ENCODE measurements around the gene ATG7. TPM values are rescaled to one million over a fixed set of nuclear protein-coding genes. Genes with fewer than 3 reads are reported as not detected.

ATG7 gene
- total RNA-seq, 1 donor from 2014 or later = 53.4 TPM

GRCh38 chr3:11539218-11539617, 267.0 kb downstream of the ATG7 start:
- no peaks in the 10 kb centered on the region for H3K36me3 ChIP-seq (ENCODE audit: control insufficient read depth, insufficient read depth, low read length)
- FAIRE-seq (no peak), DNase-seq (ENCODE audit: low read depth) (no peak)
- no peaks in the 10 kb centered on the region for H3K27me3 ChIP-seq (ENCODE audit: control insufficient read depth, insufficient read depth, low read length)
- TF ChIP-seq CTCF (IDR thresholded peaks at IDR 0.05; ENCODE audit: insufficient read depth, low read length, severe bottlenecking) = no peak
- no peak overlapping the region for H3K4me3 ChIP-seq (ENCODE audit: low read depth, low read length)

GRCh38 chr3:11539677-11540076, 267.5 kb downstream of the ATG7 start:
- Histone ChIP-seq H3K4me3 (ENCODE audit: low read depth, low read length) (no peak overlapping the region), H3K27me3 (ENCODE audit: control insufficient read depth, insufficient read depth, low read length) (no peaks in the 10 kb centered on the region), H3K36me3 (ENCODE audit: control insufficient read depth, insufficient read depth, low read length) (no peaks in the 10 kb centered on the region)
- no peak for FAIRE-seq
- peak; percentile 25 for DNase-seq (ENCODE audit: low read depth)
- peak; percentile 26 for TF ChIP-seq CTCF (IDR thresholded peaks at IDR 0.05; ENCODE audit: insufficient read depth, low read length, severe bottlenecking)

GRCh38 chr3:11541321-11542303, 269.4 kb downstream of the ATG7 start:
- Histone ChIP-seq H3K27me3 (ENCODE audit: control insufficient read depth, insufficient read depth, low read length) (no peaks in the 10 kb centered on the region), H3K36me3 (ENCODE audit: control insufficient read depth, insufficient read depth, low read length) (no peaks in the 10 kb centered on the region), H3K4me3 (ENCODE audit: low read depth, low read length) (no peak overlapping the region)
- DNase-seq (ENCODE audit: low read depth) = no peak
- no peak for TF ChIP-seq CTCF (IDR thresholded peaks at IDR 0.05; ENCODE audit: insufficient read depth, low read length, severe bottlenecking)
- FAIRE-seq = no peak

- no peak for TF ChIP-seq CTCF (IDR thresholded peaks at IDR 0.05; ENCODE audit: insufficient read depth, low read length, severe bottlenecking)
- no peak for FAIRE-seq
- no peak for DNase-seq (ENCODE audit: low read depth)
- Histone ChIP-seq H3K27me3 (ENCODE audit: control insufficient read depth, insufficient read depth, low read length) (no peaks in the 10 kb centered on the region), H3K36me3 (ENCODE audit: control insufficient read depth, insufficient read depth, low read length) (no peaks in the 10 kb centered on the region), H3K4me3 (ENCODE audit: low read depth, low read length) (no peak overlapping the region)
These were observed 270.4 kb downstream of the ATG7 start for GRCh38 chr3:11542551-11542950.

GRCh38 chr3:11543141-11543947, 271.1 kb downstream of the ATG7 start:
- DNase-seq (ENCODE audit: low read depth) (no peak), FAIRE-seq (no peak)
- no peak for TF ChIP-seq CTCF (IDR thresholded peaks at IDR 0.05; ENCODE audit: insufficient read depth, low read length, severe bottlenecking)
- Histone ChIP-seq H3K27me3 (ENCODE audit: control insufficient read depth, insufficient read depth, low read length) (no peaks in the 10 kb centered on the region), H3K4me3 (ENCODE audit: low read depth, low read length) (no peak overlapping the region), H3K36me3 (ENCODE audit: control insufficient read depth, insufficient read depth, low read length) (no peaks in the 10 kb centered on the region)
